ENCODE measurements around the gene DYNC1H1. TPM values are rescaled to one million over a fixed set of nuclear protein-coding genes. Genes with fewer than 3 reads are reported as not detected.
A peak's percentile ranks its signal among the peaks of the same experiment; 100 is the strongest.
"Not testable (repeated sequence)": the region's sequence is repeated elsewhere in the genome, so short reads cannot be mapped to it uniquely, and the experiment has no call there.

Gene DYNC1H1
- total and polyA plus RNA-seq, 2 of the 13 experiments (the other 11 are each of a cell fraction or from before 2014, with no cell fraction given), result 74.4 to 239 TPM

- BruUV-seq (replicated peaks); H3K4me3 ChIP-seq (replicated peaks in 1 of 3; ENCODE audit: insufficient read depth in 1 of 3, low read depth in 2 of 3, low read length in 3 of 3); intact Hi-C loops (cut with micrococcal nuclease; ENCODE audit: unreplicated experiment); H3K9ac ChIP-seq (ENCODE audit: insufficient read depth, low read depth, low read length); H3K27ac ChIP-seq (ENCODE audit: extremely low read length, insufficient read depth, low read length); H2AFZ ChIP-seq (ENCODE audit: low read length); FAIRE-seq; in situ Hi-C loops (cut with HindIII; ENCODE audit: extremely low pct_ligation_motif_present, low pct_unique_long_range_greater_than_20kb); ATAC-seq; H3K27me3 ChIP-seq (ENCODE audit: control insufficient read depth in 1 of 2, insufficient read depth in 2 of 2, low read length in 2 of 2); H3K4me2 ChIP-seq (ENCODE audit: low read depth, low read length); DNase-seq (ENCODE audit: low spot score); H3K9me3 ChIP-seq (ENCODE audit: low read length): not testable (repeated sequence)
- TF ChIP-seq ZNF768 (CRISPR knock-in tag; IDR thresholded peaks at IDR 0.05), result peak; percentile 55; the same call in 1 of the 2 replicates
- ChIA-PET POLR2A (interaction anchor here (1.0 to 1.9 kb wide), 3 partner anchors 8 to 23 kb away, joined by 3 to 8 read pairs (median 3); no protein-coding TSS in a partner anchor), CTCF (ENCODE audit: low intra/inter-chr PET ratio, low total read pairs) (interaction anchor here (2.3 kb wide), 1 partner anchor 11 kb away, joined by 10 read pairs; no protein-coding TSS in a partner anchor)
- peaks cover 75% of the 10 kb centered on the region for H3K79me2 ChIP-seq (ENCODE audit: insufficient read depth, low read length)
- WGBS (ENCODE audit: low lambda C conversion rate), result 93% methylated on average over 2 of the region's 2 CpGs
- peaks cover 12% of the 10 kb centered on the region; the same call in 1 of the 2 replicates for H4K20me1 ChIP-seq (ENCODE audit: insufficient read depth, low read length)
- peaks cover 47% of the 10 kb centered on the region for H3K4me1 ChIP-seq (ENCODE audit: insufficient read depth, low read length)
- peaks cover 6 to 24% of the 10 kb centered on the region in 2 experiments for H3K36me3 ChIP-seq (replicated peaks in 1 of 2; ENCODE audit: control insufficient read depth in 1 of 2, insufficient read depth in 2 of 2, low read length in 2 of 2)
Measured at GRCh38 chr14:101971458-101971857, 7.1 kb downstream of the DYNC1H1 start.

DNA sequence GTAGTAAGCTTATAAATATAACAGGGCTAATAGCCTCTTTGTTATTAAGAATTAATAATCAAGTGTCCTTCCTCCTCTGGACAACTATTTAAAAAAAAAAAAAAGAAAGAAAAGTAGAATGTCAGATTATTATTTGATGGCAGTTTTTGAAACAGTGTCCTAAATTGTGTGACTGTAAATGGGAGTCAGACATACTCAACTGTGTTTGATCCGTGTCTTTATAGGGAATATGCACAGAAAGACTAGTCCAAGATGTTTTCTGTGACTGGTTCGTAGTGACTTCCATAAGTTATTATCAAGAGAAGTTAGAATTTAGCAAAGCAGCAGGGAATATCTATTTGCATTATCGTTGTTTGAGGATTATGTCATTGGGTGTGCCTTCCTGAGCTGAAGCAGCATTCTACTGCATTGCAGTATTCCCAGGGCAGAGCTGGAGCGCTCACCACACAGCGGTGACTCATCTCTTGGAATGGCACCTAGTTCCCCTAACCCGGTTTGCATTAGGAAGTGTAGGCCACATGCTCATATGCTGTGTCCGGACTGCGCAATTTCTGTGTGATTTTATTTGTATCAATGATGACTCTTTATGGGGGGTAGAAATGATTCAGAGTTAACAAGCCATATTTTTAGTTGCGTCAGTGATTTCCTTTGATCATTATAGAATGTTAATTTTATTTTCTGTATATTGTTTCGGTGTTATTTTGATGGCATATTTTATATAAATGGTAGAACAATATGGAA lies 7.9 kb downstream of the DYNC1H1 start:
- DNase-seq (ENCODE audit: low spot score) (peak; percentile 90), FAIRE-seq (peak; percentile 88), ATAC-seq (peak; percentile 99)
- Histone ChIP-seq H3K27ac (ENCODE audit: extremely low read length, insufficient read depth, low read length) (no peak overlapping the region), H3K9me3 (ENCODE audit: low read length) (no peaks in the 10 kb centered on the region), H3K79me2 (ENCODE audit: insufficient read depth, low read length) (peaks cover 67% of the 10 kb centered on the region), H3K4me2 (ENCODE audit: low read depth, low read length) (peak overlapping the region; percentile 31), H3K4me1 (ENCODE audit: insufficient read depth, low read length) (peaks cover 38% of the 10 kb centered on the region), H2AFZ (ENCODE audit: low read length) (no peak overlapping the region), H3K36me3 (replicated peaks in 1 of 2; ENCODE audit: control insufficient read depth in 1 of 2, insufficient read depth in 2 of 2, low read length in 2 of 2) (peaks cover 6 to 32% of the 10 kb centered on the region in 2 experiments), H3K9ac (ENCODE audit: insufficient read depth, low read depth, low read length) (no peak overlapping the region), H3K27me3 (ENCODE audit: control insufficient read depth in 1 of 2, insufficient read depth in 2 of 2, low read length in 2 of 2) (no peaks in the 10 kb centered on the region), H3K4me3 (replicated peaks in 1 of 3; ENCODE audit: insufficient read depth in 1 of 3, low read depth in 2 of 3, low read length in 3 of 3) (peak overlapping the region in 1 of 3 experiments; percentile 1; a peak in 1 of 6 replicates), H4K20me1 (ENCODE audit: insufficient read depth, low read length) (peaks cover 8% of the 10 kb centered on the region; the same call in 1 of the 2 replicates)
- ChIA-PET CTCF (ENCODE audit: low intra/inter-chr PET ratio, low total read pairs) (interaction anchor here (2.3 kb wide), 1 partner anchor 11 kb away, joined by 10 read pairs; no protein-coding TSS in a partner anchor), POLR2A (interaction anchor here (1.0 to 1.9 kb wide), 3 partner anchors 9 to 24 kb away, joined by 3 to 8 read pairs (median 3); no protein-coding TSS in a partner anchor)
- WGBS (ENCODE audit: low lambda C conversion rate), result 39% methylated on average over 10 of the region's 10 CpGs
- intact Hi-C loops (cut with micrococcal nuclease; ENCODE audit: unreplicated experiment) (loop anchor here (1.0 kb wide), 1 partner anchor 10 kb away; no protein-coding TSS in a partner anchor), in situ Hi-C loops (cut with HindIII; ENCODE audit: extremely low pct_ligation_motif_present, low pct_unique_long_range_greater_than_20kb) (no loop called here)
- BruUV-seq (replicated peaks), result no TSS peak
- peak; percentile 69; the same call in 1 of the 2 replicates for TF ChIP-seq ETV5 (CRISPR knock-in tag; IDR thresholded peaks at IDR 0.05; ENCODE audit: borderline replicate concordance)
- TF ChIP-seq ARID5B (CRISPR knock-in tag; IDR thresholded peaks at IDR 0.05), result peak; percentile 82
- TF ChIP-seq XRCC5 (optimal IDR thresholded peaks at IDR 0.05; ENCODE audit: low read length), result peak; percentile 23
- TF ChIP-seq ATF7 (IDR thresholded peaks at IDR 0.05), result no peak
- TF ChIP-seq ATF7 (CRISPR knock-in tag; IDR thresholded peaks at IDR 0.05), result no peak
- no peak for TF ChIP-seq ZNF326 (CRISPR knock-in tag; IDR thresholded peaks at IDR 0.05; ENCODE audit: borderline replicate concordance)
- peak; percentile 86 for TF ChIP-seq TEAD3 (CRISPR knock-in tag; optimal IDR thresholded peaks at IDR 0.05; ENCODE audit: borderline replicate concordance)
- TF ChIP-seq NFATC3 (CRISPR knock-in tag; IDR thresholded peaks at IDR 0.05), result no peak
- TF ChIP-seq TARDBP (CRISPR knock-in tag; IDR thresholded peaks at IDR 0.05), result 0 out of 2 replicates have a peak, but pooled peaks have one; percentile 49
- peak; percentile 33; the same call in 1 of the 2 replicates for TF ChIP-seq SOX5 (CRISPR knock-in tag; IDR thresholded peaks at IDR 0.05; ENCODE audit: borderline replicate concordance)
- TF ChIP-seq, protein P1, sequence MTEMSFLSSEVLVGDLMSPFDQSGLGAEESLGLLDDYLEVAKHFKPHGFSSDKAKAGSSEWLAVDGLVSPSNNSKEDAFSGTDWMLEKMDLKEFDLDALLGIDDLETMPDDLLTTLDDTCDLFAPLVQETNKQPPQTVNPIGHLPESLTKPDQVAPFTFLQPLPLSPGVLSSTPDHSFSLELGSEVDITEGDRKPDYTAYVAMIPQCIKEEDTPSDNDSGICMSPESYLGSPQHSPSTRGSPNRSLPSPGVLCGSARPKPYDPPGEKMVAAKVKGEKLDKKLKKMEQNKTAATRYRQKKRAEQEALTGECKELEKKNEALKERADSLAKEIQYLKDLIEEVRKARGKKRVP (CRISPR knock-in tag; IDR thresholded peaks at IDR 0.05), result 0 out of 4 replicates have a peak, but pooled peaks of 1 of the 2 experiments have one; percentile 28
